22Rv1 (cell line): ENCODE results near the gene ST3GAL2.

Experiments used
- H3K27ac ChIP-seq: fragments of 450-650 bp; 2 replicates; pipeline ENCODE4 v1.5.1; 2017
- ZFX ChIP-seq: fragments of 450-650 bp; IDR thresholded peaks from 2 replicates; pipeline ENCODE4 v1.6.1; 2017; ENCODE audit warnings: antibody characterized with exemption, borderline replicate concordance
- TF ChIP-seq, protein P1 (sequence below): fragments of 450-650 bp; IDR thresholded peaks from 2 replicates; pipeline ENCODE4 v1.5.1; 2017; ENCODE audit warnings: mild to moderate bottlenecking

Gene ST3GAL2

DNA sequence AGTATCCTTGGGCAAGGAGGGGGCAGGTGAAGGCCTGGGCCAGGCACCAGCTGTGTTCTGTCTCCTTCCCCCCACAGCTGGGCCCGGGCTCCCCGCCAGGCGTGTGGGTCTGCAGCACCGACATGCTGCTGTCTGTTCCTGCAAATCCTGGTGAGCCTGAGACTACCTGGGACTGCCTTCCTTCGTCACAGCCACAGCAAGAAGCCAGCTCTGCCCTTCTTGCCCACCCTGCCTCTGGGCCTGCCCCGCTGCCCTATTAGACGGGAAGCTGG lies 27.8 kb upstream of the ST3GAL2 start:
- TF ChIP-seq ZFX: no peak
- TF ChIP-seq, protein P1, sequence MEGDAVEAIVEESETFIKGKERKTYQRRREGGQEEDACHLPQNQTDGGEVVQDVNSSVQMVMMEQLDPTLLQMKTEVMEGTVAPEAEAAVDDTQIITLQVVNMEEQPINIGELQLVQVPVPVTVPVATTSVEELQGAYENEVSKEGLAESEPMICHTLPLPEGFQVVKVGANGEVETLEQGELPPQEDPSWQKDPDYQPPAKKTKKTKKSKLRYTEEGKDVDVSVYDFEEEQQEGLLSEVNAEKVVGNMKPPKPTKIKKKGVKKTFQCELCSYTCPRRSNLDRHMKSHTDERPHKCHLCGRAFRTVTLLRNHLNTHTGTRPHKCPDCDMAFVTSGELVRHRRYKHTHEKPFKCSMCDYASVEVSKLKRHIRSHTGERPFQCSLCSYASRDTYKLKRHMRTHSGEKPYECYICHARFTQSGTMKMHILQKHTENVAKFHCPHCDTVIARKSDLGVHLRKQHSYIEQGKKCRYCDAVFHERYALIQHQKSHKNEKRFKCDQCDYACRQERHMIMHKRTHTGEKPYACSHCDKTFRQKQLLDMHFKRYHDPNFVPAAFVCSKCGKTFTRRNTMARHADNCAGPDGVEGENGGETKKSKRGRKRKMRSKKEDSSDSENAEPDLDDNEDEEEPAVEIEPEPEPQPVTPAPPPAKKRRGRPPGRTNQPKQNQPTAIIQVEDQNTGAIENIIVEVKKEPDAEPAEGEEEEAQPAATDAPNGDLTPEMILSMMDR: no peak
- H3K27ac ChIP-seq: no peak overlapping the region

DNA sequence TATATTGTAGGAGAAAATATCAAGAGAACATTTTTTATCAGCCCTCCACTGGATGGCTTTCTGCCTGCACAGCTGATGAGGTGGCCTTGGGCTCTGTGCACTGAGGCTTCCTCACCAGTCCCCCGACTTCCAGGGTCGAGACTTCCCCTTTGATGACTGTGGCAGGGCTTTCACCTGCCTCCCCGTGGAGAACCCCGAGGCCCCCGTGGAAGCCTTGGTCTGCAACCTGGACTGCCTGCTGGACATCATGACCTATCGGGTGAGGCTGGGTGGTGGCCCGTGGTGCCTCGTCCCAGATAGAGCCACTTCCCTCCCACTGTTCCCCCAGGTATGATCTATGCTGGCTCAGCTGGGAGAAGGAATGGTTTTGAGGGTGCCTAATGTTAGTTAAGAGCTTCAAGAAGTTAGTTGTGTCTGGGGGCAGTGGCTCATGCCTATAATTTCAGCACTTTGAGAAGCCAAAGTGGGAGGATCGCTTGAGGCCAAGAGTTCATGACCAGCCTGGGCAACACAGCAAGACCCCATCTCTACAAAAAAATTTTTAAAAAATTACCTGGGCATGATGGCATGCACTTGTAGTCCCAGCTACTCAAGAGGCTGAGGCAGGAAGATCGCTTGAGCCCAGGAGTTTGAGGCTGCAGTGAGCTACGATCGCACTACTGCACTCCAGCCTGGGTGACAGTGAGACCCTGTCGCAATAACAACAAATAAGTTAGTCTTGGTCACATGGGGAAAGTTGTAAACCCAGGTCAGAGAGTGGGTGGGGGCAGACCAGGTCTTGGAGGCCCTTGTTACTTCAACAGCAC lies 27.3 kb upstream of the ST3GAL2 start:
- TF ChIP-seq, protein P1: no peak
- no peak for TF ChIP-seq ZFX
- no peak overlapping the region for H3K27ac ChIP-seq

DNA sequence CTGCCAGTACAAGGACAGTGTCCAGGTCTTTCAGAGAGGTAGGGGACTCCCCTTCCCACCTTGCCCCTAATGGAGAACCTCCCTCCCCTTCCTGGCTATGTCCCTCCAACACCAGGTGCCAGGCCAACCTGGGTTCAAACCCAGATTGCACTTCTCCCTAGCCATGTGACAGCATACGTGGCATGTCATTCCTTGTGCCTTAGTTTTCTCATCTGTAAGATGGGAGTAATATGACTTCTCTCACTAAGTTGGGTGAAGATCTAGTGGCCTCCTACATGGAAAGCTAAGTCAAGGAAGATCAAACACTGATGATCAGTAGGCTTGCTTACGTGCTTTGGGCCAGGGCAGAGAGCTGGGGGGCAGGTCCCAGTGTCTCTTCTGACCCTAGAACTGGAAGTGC lies 24.3 kb upstream of the ST3GAL2 start:
- no peak for TF ChIP-seq ZFX
- TF ChIP-seq, protein P1: no peak
- H3K27ac ChIP-seq: no peak overlapping the region

DNA sequence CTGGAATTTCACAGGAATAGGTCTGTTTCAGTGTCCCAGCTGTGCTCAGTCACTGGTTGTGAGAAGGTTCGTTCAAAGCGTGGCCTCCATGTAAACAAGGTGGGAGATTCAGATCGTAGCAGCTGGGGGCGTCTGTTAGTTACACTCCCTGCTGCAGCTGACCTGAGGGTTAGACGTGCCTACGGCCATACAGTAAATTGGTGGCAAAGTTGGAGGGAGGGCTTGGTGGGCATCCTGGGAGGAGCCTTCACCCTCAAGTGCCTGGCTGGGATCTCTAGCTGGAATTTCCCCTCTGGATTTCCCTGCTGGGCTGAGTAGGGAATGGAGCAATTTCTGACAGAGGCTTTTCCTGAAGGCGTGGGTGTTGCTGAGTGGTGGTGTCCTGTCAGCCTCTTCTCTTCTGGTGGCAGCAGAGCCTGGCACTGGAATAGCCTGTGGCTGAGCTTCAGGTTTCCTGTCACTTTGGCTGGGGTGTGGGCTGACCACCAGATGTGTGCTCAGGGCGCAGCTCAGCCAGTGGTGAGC lies 21.9 kb upstream of the ST3GAL2 start:
- TF ChIP-seq, protein P1: no peak
- no peak for TF ChIP-seq ZFX
- H3K27ac ChIP-seq: no peak overlapping the region

DNA sequence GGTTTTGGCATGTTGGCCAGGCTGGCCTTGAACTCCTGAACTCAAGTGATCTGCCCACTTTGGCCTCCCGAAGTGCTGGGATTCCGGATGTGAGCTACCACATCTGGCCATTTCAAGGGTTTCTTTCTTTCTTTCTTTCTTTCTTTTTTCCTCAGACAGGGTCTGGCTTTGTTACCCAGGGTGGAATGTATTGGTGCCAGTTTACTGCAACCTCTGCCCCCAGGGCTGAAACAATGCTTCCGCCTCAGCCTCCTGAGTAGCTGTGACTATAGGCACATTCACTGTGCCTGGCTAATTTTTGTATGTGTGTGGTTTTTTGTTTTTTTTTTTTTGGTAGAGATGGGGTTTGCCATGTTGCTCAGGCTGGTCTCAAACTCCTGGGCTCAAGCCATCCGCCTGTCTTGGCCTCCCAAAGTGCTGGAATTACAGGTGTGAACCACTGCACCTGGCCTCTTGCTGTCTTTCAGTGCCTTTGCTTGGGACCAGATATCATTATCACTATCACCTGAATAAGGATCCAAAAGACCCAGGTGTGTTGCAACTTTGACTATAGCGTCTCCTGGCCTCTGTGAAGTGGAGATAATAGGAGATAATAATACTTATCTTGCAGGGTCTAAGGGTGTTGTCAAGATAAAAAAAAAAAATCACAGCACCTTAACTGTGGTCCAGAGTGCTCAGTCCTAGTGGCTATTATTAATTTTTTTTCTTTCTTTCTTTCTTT lies 18.7 kb upstream of the ST3GAL2 start:
- TF ChIP-seq ZFX: no peak
- TF ChIP-seq, protein P1: no peak
- no peak overlapping the region for H3K27ac ChIP-seq

DNA sequence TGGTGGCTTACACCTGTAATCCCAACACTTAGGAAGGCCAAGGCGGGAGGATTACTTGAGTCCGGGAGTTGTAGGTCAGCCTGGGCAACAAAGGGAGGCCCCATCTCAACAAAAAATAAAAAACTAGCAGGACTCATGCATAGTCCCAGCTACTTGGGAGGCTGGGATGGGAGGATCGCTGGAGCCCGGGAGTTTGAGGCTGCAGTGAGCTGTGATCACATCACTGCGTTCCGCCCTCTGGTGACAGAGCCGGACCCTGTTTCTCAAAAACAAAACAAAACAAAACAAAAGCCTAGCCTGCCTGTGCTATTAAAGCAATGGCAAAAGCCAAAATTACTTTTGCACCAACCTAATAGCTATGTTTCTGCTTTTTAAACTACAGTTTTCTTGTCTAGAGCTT lies 17.0 kb upstream of the ST3GAL2 start:
- TF ChIP-seq ZFX: no peak
- TF ChIP-seq, protein P1: no peak
- H3K27ac ChIP-seq: no peak overlapping the region
